ENCODE data around the gene ASTL.

DNA sequence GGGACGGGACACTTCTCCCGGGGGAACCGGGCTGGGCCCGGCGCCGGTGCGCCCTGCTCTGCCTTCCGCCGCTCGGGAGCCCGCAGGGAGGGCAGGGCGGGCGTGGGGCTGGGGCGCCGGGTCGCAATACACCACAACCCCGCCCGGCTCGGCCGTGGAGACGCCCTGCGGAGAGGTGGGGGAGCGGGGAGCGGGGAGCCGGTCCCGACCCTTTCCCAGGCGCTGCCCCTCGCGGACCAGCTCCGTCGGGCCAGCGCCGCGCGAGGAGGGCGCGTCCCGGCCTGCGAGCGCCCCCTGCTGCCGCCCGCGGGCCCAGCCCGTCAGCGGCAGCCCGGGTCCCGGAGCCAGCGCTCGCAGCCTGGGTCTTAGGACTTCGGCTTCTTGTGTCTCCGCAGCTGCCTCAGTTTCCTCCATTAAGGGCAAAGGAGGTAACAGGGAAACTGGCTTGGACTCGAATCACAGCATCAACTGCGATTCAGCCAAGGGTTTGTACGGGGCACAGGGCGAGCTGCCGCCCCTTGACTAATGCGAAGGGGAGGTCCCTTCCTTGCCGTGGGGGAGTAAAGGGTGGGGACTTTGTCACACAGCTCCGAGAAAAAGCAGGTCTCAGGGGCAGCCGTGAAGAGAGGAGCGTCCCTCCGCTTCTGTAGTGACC, 21.3 kb downstream of the ASTL start:
- TF ChIP-seq, protein P1, sequence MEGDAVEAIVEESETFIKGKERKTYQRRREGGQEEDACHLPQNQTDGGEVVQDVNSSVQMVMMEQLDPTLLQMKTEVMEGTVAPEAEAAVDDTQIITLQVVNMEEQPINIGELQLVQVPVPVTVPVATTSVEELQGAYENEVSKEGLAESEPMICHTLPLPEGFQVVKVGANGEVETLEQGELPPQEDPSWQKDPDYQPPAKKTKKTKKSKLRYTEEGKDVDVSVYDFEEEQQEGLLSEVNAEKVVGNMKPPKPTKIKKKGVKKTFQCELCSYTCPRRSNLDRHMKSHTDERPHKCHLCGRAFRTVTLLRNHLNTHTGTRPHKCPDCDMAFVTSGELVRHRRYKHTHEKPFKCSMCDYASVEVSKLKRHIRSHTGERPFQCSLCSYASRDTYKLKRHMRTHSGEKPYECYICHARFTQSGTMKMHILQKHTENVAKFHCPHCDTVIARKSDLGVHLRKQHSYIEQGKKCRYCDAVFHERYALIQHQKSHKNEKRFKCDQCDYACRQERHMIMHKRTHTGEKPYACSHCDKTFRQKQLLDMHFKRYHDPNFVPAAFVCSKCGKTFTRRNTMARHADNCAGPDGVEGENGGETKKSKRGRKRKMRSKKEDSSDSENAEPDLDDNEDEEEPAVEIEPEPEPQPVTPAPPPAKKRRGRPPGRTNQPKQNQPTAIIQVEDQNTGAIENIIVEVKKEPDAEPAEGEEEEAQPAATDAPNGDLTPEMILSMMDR (IDR thresholded peaks at IDR 0.05): peak; percentile 61 to 94
- TF ChIP-seq POLR2A (IDR thresholded peaks at IDR 0.05) (no peak), EP300 (IDR thresholded peaks at IDR 0.05) (no peak)
